IMR-90 (cell line): ENCODE data around the gene SYNGR2. TPM values are rescaled to one million over a fixed set of nuclear protein-coding genes. Genes with fewer than 3 reads are reported as not detected.

Experiments
- ATAC-seq: fragments of 200-7000 bp; cut with Tn5 transposase; 2 replicates; pipeline ENCODE4 v1.9.1; 2020; ENCODE audit warnings: low read depth, mild to moderate bottlenecking, moderate library complexity
- BruUV-seq: library from RNA; stranded (reverse); fragments of 400-500 nt; replicated peaks from 2 replicates; lab custom pipeline; 2021; lab: Mats Ljungman, UMichigan
- CTCF ChIA-PET: fragments of 300-600 bp; formaldehyde crosslinking; extraction: SDS; loops from one replicate; lab custom pipeline; 2021; ENCODE audit warnings: antibody characterized with exemption; lab: Yijun Ruan, JAX
- POLR2A ChIA-PET: fragments of 300-600 bp; sonication (Branson Sonifier 250); formaldehyde crosslinking; loops from one replicate; lab custom pipeline; 2022; ENCODE audit warnings: antibody characterized with exemption; ENCODE audit not compliant: unreplicated experiment; lab: Charles Lee
- DNase-seq: peaks from one replicate; pipeline ENCODE4 v3.0.0; 2013
- H2AFZ ChIP-seq: replicated peaks from 2 replicates; pipeline ENCODE3; 2013; ENCODE audit warnings: low read length, mild to moderate bottlenecking; ENCODE audit not compliant: poor library complexity
- H2AK5ac ChIP-seq: 2 replicates; pipeline ENCODE4 v1.6.1; 2013; ENCODE audit warnings: low read depth, low read length, inconsistent platforms
- H2AK9ac ChIP-seq: replicated peaks from 2 replicates; pipeline ENCODE3; 2013; ENCODE audit warnings: mild to moderate bottlenecking, low read depth, low read length, moderate library complexity; ENCODE audit not compliant: poor library complexity
- H2BK120ac ChIP-seq: 2 replicates; pipeline ENCODE4 v1.6.1; 2013; ENCODE audit warnings: low read depth, low read length, inconsistent platforms
- H2BK15ac ChIP-seq: 3 replicates; pipeline ENCODE4 v1.6.1; 2013; ENCODE audit warnings: low read depth, low read length, inconsistent platforms
- H2BK20ac ChIP-seq: 2 replicates; pipeline ENCODE4 v1.6.1; 2013; ENCODE audit warnings: low read depth, mild to moderate bottlenecking, inconsistent platforms, low read length, moderate library complexity
- H2BK5ac ChIP-seq: 2 replicates; pipeline ENCODE4 v1.6.1; 2013; ENCODE audit warnings: mild to moderate bottlenecking, low read depth, low read length, inconsistent platforms; ENCODE audit not compliant: poor library complexity, severe bottlenecking
- H3K14ac ChIP-seq: replicated peaks from 2 replicates; pipeline ENCODE4 v1.6.1; 2013; ENCODE audit warnings: low read depth, low read length, inconsistent platforms
- H3K18ac ChIP-seq: 2 replicates; pipeline ENCODE4 v1.6.1; 2013; ENCODE audit warnings: low read depth, low read length, control low read depth
- H3K23ac ChIP-seq: 2 replicates; pipeline ENCODE4 v1.6.1; 2013; ENCODE audit warnings: low read depth, low read length, inconsistent platforms
- H3K27ac ChIP-seq: 2 replicates; pipeline ENCODE4 v1.5.1; 2013; ENCODE audit warnings: mild to moderate bottlenecking, control low read depth, low read length; ENCODE audit not compliant: insufficient read depth
- H3K27me3 ChIP-seq: 2 replicates; pipeline ENCODE4 v1.6.1; 2013; ENCODE audit warnings: low read length; ENCODE audit not compliant: control insufficient read depth, insufficient read depth
- H3K36me3 ChIP-seq: 2 replicates; pipeline ENCODE4 v1.6.1; 2013; ENCODE audit warnings: low read length, mixed read lengths; ENCODE audit not compliant: control insufficient read depth, insufficient read depth
- H3K4ac ChIP-seq: 2 replicates; pipeline ENCODE4 v1.6.1; 2013; ENCODE audit warnings: low read depth, low read length, inconsistent platforms
- H3K4me1 ChIP-seq: 2 replicates; pipeline ENCODE4 v1.6.1; 2013; ENCODE audit warnings: low read length, mixed read lengths; ENCODE audit not compliant: control insufficient read depth, insufficient read depth
- H3K4me2 ChIP-seq: 2 replicates; pipeline ENCODE4 v1.6.1; 2013; ENCODE audit warnings: low read depth, mild to moderate bottlenecking, control low read depth, low read length, moderate library complexity
- H3K4me3 ChIP-seq: 2 replicates; pipeline ENCODE4 v1.5.1; 2013; ENCODE audit warnings: low read depth, mild to moderate bottlenecking, control low read depth, low read length, moderate library complexity; ENCODE audit not compliant: insufficient read depth
- H3K56ac ChIP-seq: 2 replicates; pipeline ENCODE4 v1.6.1; 2013; ENCODE audit warnings: low read length, inconsistent platforms; ENCODE audit not compliant: insufficient read depth; ENCODE audit errors: extremely low read depth
- H3K79me1 ChIP-seq, 2 experiments: 2 replicates each; pipeline ENCODE4 v1.6.1; 2013; ENCODE audit warnings: low read length in 2 of 2, inconsistent platforms in 1 of 2, low read depth in 1 of 2
- H3K9ac ChIP-seq: 2 replicates; pipeline ENCODE4 v1.6.1; 2013; ENCODE audit warnings: low read depth, low read length, control low read depth
- H3K9me1 ChIP-seq: 2 replicates; pipeline ENCODE4 v1.6.1; 2013; ENCODE audit warnings: low read length, inconsistent platforms; ENCODE audit not compliant: insufficient read depth
- H3K9me3 ChIP-seq: 2 replicates; pipeline ENCODE4 v1.6.1; 2013; ENCODE audit warnings: low read length; ENCODE audit not compliant: control insufficient read depth, insufficient read depth
- H4K20me1 ChIP-seq: 2 replicates; pipeline ENCODE4 v1.6.1; 2013; ENCODE audit warnings: low read length, inconsistent platforms; ENCODE audit not compliant: insufficient read depth
- H4K5ac ChIP-seq: 2 replicates; pipeline ENCODE4 v1.6.1; 2013; ENCODE audit warnings: mild to moderate bottlenecking, low read depth, low read length, control low read depth
- H4K8ac ChIP-seq, 2 experiments: 2 replicates each; pipeline ENCODE4 v1.6.1; 2013; ENCODE audit warnings: low read depth in 2 of 2, low read length in 2 of 2, control low read depth in 1 of 2, inconsistent platforms in 1 of 2
- H4K91ac ChIP-seq: 2 replicates; pipeline ENCODE4 v1.6.1; 2013; ENCODE audit warnings: low read depth, low read length, inconsistent platforms; ENCODE audit not compliant: insufficient read depth
- CHD1 ChIP-seq: IDR thresholded peaks from 2 replicates; pipeline ENCODE4 v1.6.1; 2012; ENCODE audit warnings: low read depth, low read length, improper control_type of control experiment
- ELK1 ChIP-seq: fragments of 150-350 bp; IDR thresholded peaks from 2 replicates; pipeline ENCODE4 v1.6.1; 2016; ENCODE audit warnings: low read depth, mild to moderate bottlenecking, low read length, moderate library complexity, borderline replicate concordance
- FOS ChIP-seq: fragments of 150-350 bp; IDR thresholded peaks from 2 replicates; pipeline ENCODE4 v1.6.1; 2016; ENCODE audit warnings: low read depth, low read length
- MAZ ChIP-seq: IDR thresholded peaks from 2 replicates; pipeline ENCODE4 v1.6.1; 2012; ENCODE audit warnings: low read depth, mild to moderate bottlenecking, low read length, improper control_type of control experiment, moderate library complexity, borderline replicate concordance
- MXI1 ChIP-seq: IDR thresholded peaks from 2 replicates; pipeline ENCODE4 v1.6.1; 2012; ENCODE audit warnings: low read depth, mild to moderate bottlenecking, low read length, moderate library complexity, borderline replicate concordance
- POLR2A ChIP-seq: IDR thresholded peaks from 2 replicates; pipeline ENCODE4 v1.6.1; 2012; ENCODE audit warnings: mild to moderate bottlenecking, low read depth, low read length
- RFX5 ChIP-seq: IDR thresholded peaks from 2 replicates; pipeline ENCODE4 v1.8.0; 2012; ENCODE audit warnings: low read depth, mild to moderate bottlenecking, low read length, moderate library complexity
- USF2 ChIP-seq: fragments of 150-350 bp; IDR thresholded peaks from 2 replicates; pipeline ENCODE4 v1.6.1; 2017; ENCODE audit warnings: mild to moderate bottlenecking, antibody characterized with exemption, low read length, low read depth
- whole genome bisulfite sequencing, 2 experiments: methylation state at CpG; one replicate each; pipeline versions ENCODE4 v1.1.5 to v1.1.7; 2013; ENCODE audit warnings: missing lambda C conversion rate in 2 of 2; ENCODE audit not compliant: insufficient read length in 1 of 2; ENCODE audit errors: extremely low coverage in 2 of 2; 5-methylcytosine and 5-hydroxymethylcytosine counted together
- dilution Hi-C: fragments of 300-500 bp; cut with HindIII; formaldehyde crosslinking; loops from one replicate; pipeline ENCODE4 v1.14.3; 2018; ENCODE audit warnings: low sequenced_read_pairs; ENCODE audit not compliant: unreplicated experiment
- in situ Hi-C: fragments of 300-500 bp; cut with MboI; formaldehyde crosslinking; loops from 3 replicates; pipeline ENCODE4 v1.14.3; 2019; ENCODE audit warnings: low sequenced_read_pairs, inconsistent platforms, mixed read lengths
- intact Hi-C: fragments of 100-400 bp; cut with micrococcal nuclease; formaldehyde crosslinking; loops from 2 replicates; pipeline ENCODE4 v1.10.0; 2022
- polyA plus RNA-seq, 3 experiments: library from polyadenylated mRNA; depleted of rRNA; stranded (reverse); fragments of >200 nt; gene quantifications; 2 replicates each; pipeline ENCODE4 v1.2.3, GENCODE V29; 2012; ENCODE audit warnings: low replicate concordance in 1 of 3
- total RNA-seq: library from RNA; depleted of rRNA; stranded (reverse); fragments of >200 nt; gene quantifications from 2 replicates; pipeline ENCODE4 v1.2.3, GENCODE V29; 2012

Gene SYNGR2
- total and polyA plus RNA-seq, 2 of the 4 experiments (the other 2 are of a cell fraction), result 11.1 to 63.1 TPM

- Histone ChIP-seq H4K91ac (no peak overlapping the region), H2BK20ac (no peak overlapping the region), H3K4ac (no peak overlapping the region), H3K4me3 (no peak overlapping the region), H3K14ac (no peak overlapping the region), H3K18ac (no peak overlapping the region), H3K27ac (no peak overlapping the region), H3K23ac (no peak overlapping the region), H3K27me3 (peaks cover 31% of the 10 kb centered on the region), H3K9me3 (no peaks in the 10 kb centered on the region), H2AK9ac (no peak overlapping the region), H2BK15ac (no peak overlapping the region), H2AK5ac (no peak overlapping the region), H3K4me2 (no peak overlapping the region), H2BK120ac (no peak overlapping the region), H3K79me1 (no peaks in the 10 kb centered on the region), H3K56ac (no peak overlapping the region), H3K9me1 (no peaks in the 10 kb centered on the region), H3K36me3 (no peaks in the 10 kb centered on the region), H3K4me1 (peaks cover 2% of the 10 kb centered on the region; the same call in 1 of the 2 replicates), H2BK5ac (no peak overlapping the region), H4K5ac (no peak overlapping the region), H3K9ac (no peak overlapping the region), H4K20me1 (no peaks in the 10 kb centered on the region), H2AFZ (no peak overlapping the region), H4K8ac (no peak overlapping the region)
- 75% methylated on average over 7 of the region's 12 CpGs; no CpG with 5 or more reads in 1 of the 2 experiments for WGBS, 2 experiments
- dilution Hi-C loops (no loop called here), in situ Hi-C loops (no loop called here), intact Hi-C loops (no loop called here)
- POLR2A ChIA-PET, result no interaction called here
- BruUV-seq, result no TSS peak
- DNase-seq (no peak), ATAC-seq (no peak)
- TF ChIP-seq MAZ (no peak), RFX5 (no peak), USF2 (no peak), CHD1 (no peak), POLR2A (no peak), MXI1 (no peak), FOS (no peak), ELK1 (no peak)
- CTCF ChIA-PET, result no interaction called here
Measured at GRCh38 chr17:78124836-78125137, 43.6 kb upstream of the SYNGR2 start.
